ENCODE results near the gene TRIM2. TPM values are rescaled to one million over a fixed set of nuclear protein-coding genes. Genes with fewer than 3 reads are reported as not detected.
A peak's percentile ranks its signal among the peaks of the same experiment; 100 is the strongest.

Gene TRIM2
- total RNA-seq, 1 experiment from 2014 or later, result 49.6 TPM

GRCh38 chr4:153297116-153297515 lies 92.9 kb downstream of the TRIM2 start:
- H3K9me3 Mint-ChIP-seq (ENCODE audit: low read depth, unreplicated experiment), result peaks cover 3% of the 10 kb centered on the region
- H3K4me3 Mint-ChIP-seq (ENCODE audit: low read depth, unreplicated experiment), result no peak overlapping the region
- H3K27me3 Mint-ChIP-seq (ENCODE audit: unreplicated experiment), result no peaks in the 10 kb centered on the region
- TF ChIP-seq CTCF (IDR thresholded peaks at IDR 0.05; ENCODE audit: unreplicated experiment), result no peak
- CTCF ChIA-PET, result interaction anchor here (0.7 kb wide), 2 partner anchors 27 to 1292 kb away, joined by 4 read pairs; no protein-coding TSS in a partner anchor
- intact Hi-C loops (cut with micrococcal nuclease; ENCODE audit: unreplicated experiment), result no loop called here
- BruUV-seq (replicated peaks), result no TSS peak
- H3K36me3 Mint-ChIP-seq (ENCODE audit: insufficient read depth, unreplicated experiment), result peaks cover 24% of the 10 kb centered on the region
- no peak for DNase-seq
- peaks cover 8% of the 10 kb centered on the region for H3K4me1 Mint-ChIP-seq (ENCODE audit: low read depth, unreplicated experiment)
- H3K27ac Mint-ChIP-seq (ENCODE audit: unreplicated experiment), result no peak overlapping the region

GRCh38 chr4:153310793-153311192 lies 106.5 kb downstream of the TRIM2 start:
- no peak for TF ChIP-seq CTCF (IDR thresholded peaks at IDR 0.05; ENCODE audit: unreplicated experiment)
- H3K36me3 Mint-ChIP-seq (ENCODE audit: insufficient read depth, unreplicated experiment), result peaks cover 8% of the 10 kb centered on the region
- H3K4me1 Mint-ChIP-seq (ENCODE audit: low read depth, unreplicated experiment), result no peaks in the 10 kb centered on the region
- H3K27me3 Mint-ChIP-seq (ENCODE audit: unreplicated experiment), result no peaks in the 10 kb centered on the region
- no peak for DNase-seq
- CTCF ChIA-PET, result no interaction called here
- intact Hi-C loops (cut with micrococcal nuclease; ENCODE audit: unreplicated experiment), result loop anchor here (10.0 kb wide), 1 partner anchor 466 kb away; no protein-coding TSS in a partner anchor
- no TSS peak for BruUV-seq (replicated peaks)
- H3K4me3 Mint-ChIP-seq (ENCODE audit: low read depth, unreplicated experiment), result no peak overlapping the region
- no peaks in the 10 kb centered on the region for H3K9me3 Mint-ChIP-seq (ENCODE audit: low read depth, unreplicated experiment)
- no peak overlapping the region for H3K27ac Mint-ChIP-seq (ENCODE audit: unreplicated experiment)

GRCh38 chr4:153314915-153315314 lies 110.7 kb downstream of the TRIM2 start:
- no peaks in the 10 kb centered on the region for H3K27me3 Mint-ChIP-seq (ENCODE audit: unreplicated experiment)
- no peak for DNase-seq
- CTCF ChIA-PET, result no interaction called here
- no peak overlapping the region for H3K27ac Mint-ChIP-seq (ENCODE audit: unreplicated experiment)
- H3K36me3 Mint-ChIP-seq (ENCODE audit: insufficient read depth, unreplicated experiment), result peaks cover 23% of the 10 kb centered on the region
- H3K9me3 Mint-ChIP-seq (ENCODE audit: low read depth, unreplicated experiment), result no peaks in the 10 kb centered on the region
- BruUV-seq (replicated peaks), result no TSS peak
- no peak for TF ChIP-seq CTCF (IDR thresholded peaks at IDR 0.05; ENCODE audit: unreplicated experiment)
- no peaks in the 10 kb centered on the region for H3K4me1 Mint-ChIP-seq (ENCODE audit: low read depth, unreplicated experiment)
- H3K4me3 Mint-ChIP-seq (ENCODE audit: low read depth, unreplicated experiment), result no peak overlapping the region
- intact Hi-C loops (cut with micrococcal nuclease; ENCODE audit: unreplicated experiment), result loop anchor here (10.0 kb wide), 1 partner anchor 470 kb away; no protein-coding TSS in a partner anchor

GRCh38 chr4:153318696-153319320 lies 114.6 kb downstream of the TRIM2 start:
- peak overlapping the region; percentile 58 for H3K27ac Mint-ChIP-seq (ENCODE audit: unreplicated experiment)
- no peaks in the 10 kb centered on the region for H3K9me3 Mint-ChIP-seq (ENCODE audit: low read depth, unreplicated experiment)
- H3K4me1 Mint-ChIP-seq (ENCODE audit: low read depth, unreplicated experiment), result no peaks in the 10 kb centered on the region
- H3K4me3 Mint-ChIP-seq (ENCODE audit: low read depth, unreplicated experiment), result no peak overlapping the region
- no TSS peak for BruUV-seq (replicated peaks)
- peaks cover 22% of the 10 kb centered on the region for H3K36me3 Mint-ChIP-seq (ENCODE audit: insufficient read depth, unreplicated experiment)
- H3K27me3 Mint-ChIP-seq (ENCODE audit: unreplicated experiment), result no peaks in the 10 kb centered on the region
- DNase-seq, result peak; percentile 29
- intact Hi-C loops (cut with micrococcal nuclease; ENCODE audit: unreplicated experiment), result loop anchor here (1.0 to 10.0 kb wide), 5 partner anchors 86 to 474 kb away; no protein-coding TSS in a partner anchor
- CTCF ChIA-PET, result no interaction called here
- peak; percentile 25 for TF ChIP-seq CTCF (IDR thresholded peaks at IDR 0.05; ENCODE audit: unreplicated experiment)
